Middle frontal gyrus (tissue), 1 donor: Measurements from ENCODE around the gene FXN.
"Not testable (repeated sequence)": the region's sequence is repeated elsewhere in the genome, so short reads cannot be mapped to it uniquely, and the experiment has no call there.

ENCODE experiments used
- DNase-seq: peaks from one replicate; pipeline ENCODE4 v3.0.0-alpha.2; 2015; ENCODE audit warnings: low spot score; ENCODE audit errors: extremely low spot score

FXN gene

DNA sequence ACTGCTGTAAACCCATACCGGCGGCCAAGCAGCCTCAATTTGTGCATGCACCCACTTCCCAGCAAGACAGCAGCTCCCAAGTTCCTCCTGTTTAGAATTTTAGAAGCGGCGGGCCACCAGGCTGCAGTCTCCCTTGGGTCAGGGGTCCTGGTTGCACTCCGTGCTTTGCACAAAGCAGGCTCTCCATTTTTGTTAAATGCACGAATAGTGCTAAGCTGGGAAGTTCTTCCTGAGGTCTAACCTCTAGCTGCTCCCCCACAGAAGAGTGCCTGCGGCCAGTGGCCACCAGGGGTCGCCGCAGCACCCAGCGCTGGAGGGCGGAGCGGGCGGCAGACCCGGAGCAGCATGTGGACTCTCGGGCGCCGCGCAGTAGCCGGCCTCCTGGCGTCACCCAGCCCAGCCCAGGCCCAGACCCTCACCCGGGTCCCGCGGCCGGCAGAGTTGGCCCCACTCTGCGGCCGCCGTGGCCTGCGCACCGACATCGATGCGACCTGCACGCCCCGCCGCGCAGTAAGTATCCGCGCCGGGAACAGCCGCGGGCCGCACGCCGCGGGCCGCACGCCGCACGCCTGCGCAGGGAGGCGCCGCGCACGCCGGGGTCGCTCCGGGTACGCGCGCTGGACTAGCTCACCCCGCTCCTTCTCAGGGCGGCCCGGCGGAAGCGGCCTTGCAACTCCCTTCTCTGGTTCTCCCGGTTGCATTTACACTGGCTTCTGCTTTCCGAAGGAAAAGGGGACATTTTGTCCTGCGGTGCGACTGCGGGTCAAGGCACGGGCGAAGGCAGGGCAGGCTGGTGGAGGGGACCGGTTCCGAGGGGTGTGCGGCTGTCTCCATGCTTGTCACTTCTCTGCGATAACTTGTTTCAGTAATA lies at the start of gene FXN:
Gene FXN (plus strand): TSS at position 315 of the 871 bp plus-strand sequence. CDS start 31 bp downstream, at position 346.
- peak; percentile 47 for DNase-seq

- not testable (repeated sequence) for DNase-seq
Observed at GRCh38 chr9:68986949-68987348, 48.6 kb upstream of the FXN start.

DNA sequence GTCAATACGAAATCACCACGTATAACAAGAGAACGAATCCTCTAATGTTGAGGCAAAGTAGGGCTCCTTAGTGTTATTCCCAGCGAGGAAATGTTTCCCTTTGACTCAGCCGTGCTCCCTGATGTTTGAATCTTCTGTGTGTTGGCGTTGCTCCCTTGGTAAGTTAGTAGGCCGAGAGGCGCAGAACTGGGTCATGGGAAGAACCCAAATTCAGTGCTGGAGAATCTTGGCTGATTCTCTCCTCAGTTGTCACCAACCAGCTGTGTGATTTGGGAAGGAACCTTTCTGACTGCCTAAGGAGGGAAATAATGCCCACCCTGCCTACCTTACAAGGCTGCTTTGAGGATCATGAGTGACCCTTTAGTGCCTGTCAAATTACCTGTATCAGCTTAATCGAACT lies 44.1 kb upstream of the FXN start:
- DNase-seq: no peak

DNA sequence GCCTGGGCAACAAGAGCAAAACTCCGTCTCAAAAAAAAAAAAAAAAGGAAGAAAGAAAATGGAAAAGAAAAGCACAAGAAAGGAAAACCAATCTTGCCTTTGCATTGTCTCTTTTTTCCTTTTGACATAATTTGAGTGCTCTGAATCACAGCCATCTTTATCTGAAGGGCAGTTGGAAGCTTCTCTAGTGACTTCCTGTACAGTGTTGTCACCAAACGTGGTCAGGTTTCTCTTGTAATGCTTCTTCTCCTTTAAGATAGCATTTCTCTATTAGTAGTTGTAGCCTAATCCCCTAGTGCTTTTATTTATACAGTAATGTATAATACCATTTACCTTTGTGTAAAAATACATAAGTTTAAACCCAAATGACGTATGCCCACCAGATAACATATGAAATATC lies 39.8 kb upstream of the FXN start:
- DNase-seq: no peak

GRCh38 chr9:68996462-68996861 lies 39.1 kb upstream of the FXN start:
- DNase-seq: no peak

- no peak for DNase-seq
Observed at GRCh38 chr9:68997666-68998065, 37.9 kb upstream of the FXN start.

- no peak for DNase-seq
Observed at GRCh38 chr9:68998385-68998784, 37.2 kb upstream of the FXN start.

- DNase-seq: no peak
Observed at GRCh38 chr9:68998812-68999211, 36.7 kb upstream of the FXN start.

- peak; percentile 76 for DNase-seq
Observed at GRCh38 chr9:68999393-69000105, 36.0 kb upstream of the FXN start.

GRCh38 chr9:69001921-69002320 lies 33.6 kb upstream of the FXN start:
- no peak for DNase-seq

GRCh38 chr9:69003051-69003450 lies 32.5 kb upstream of the FXN start:
- DNase-seq: no peak

DNA sequence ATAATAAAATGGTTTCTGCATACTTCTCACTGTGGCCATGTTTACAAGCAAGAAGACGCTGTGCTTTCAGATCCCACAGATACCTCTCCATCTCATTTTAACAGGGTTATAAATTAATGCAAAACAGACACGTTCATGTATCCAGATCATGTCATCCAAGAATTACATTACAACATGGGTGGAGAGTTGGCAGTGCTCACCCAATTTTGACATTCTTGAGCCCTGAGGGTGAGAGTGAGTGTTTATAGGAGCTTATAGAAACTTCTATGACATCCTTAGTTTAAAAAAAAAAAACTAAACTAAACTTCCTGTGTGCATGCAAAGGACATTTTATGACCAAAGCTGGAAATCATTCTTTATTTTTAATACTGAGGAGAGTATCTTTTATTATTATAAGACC lies 30.7 kb upstream of the FXN start:
- no peak for DNase-seq

- no peak for DNase-seq
Observed at GRCh38 chr9:69009708-69010107, 25.8 kb upstream of the FXN start.

DNA sequence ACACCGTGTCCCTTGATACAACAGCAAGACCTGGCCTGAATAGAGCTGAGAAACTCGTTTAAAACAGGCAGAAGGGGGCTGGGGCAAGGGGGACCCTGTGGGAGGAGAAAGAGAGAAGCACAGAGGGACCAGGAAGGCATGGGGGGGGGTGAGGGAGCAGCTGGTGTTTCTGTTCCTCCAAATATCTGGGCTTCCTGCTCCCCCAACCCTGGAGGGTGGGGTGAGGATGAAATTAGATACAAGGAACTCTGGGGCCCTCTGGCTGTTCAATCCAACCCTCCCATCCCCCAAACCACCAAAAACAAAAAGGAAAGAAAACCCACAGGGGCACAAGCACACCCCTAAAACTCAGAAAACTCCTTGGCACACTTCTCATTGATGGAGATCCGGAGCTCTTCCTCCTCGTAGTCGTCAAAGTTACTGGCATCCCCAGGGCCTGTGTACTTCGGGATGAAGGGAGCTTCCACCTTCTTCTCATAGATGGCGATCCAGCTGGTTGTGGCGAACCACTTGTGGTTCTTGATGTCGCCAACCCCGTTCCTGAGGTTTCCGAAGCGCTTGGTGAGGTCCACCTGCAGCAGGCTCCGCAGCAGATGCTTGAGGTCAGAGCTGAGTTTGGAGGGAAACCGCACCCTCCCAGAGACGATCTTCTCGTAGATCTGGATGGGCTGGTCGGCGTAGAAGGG lies 22.7 kb upstream of the FXN start:
- no peak for DNase-seq

DNA sequence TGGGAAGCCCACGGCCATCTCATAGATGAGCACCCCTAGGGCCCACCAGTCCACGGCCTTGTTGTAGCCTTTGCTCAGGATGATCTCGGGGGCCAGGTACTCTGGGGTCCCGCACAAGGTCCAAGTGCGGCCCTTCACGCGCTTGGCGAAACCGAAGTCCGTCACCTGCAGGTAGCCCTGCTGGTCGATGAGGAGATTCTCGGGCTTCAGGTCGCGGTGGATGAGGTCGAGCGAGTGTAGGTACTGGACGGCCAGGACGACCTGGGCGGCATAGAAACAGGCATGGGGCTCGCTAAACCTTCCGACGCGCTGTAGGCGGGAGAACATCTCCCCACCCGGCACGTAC lies 22.2 kb upstream of the FXN start:
- DNase-seq: no peak

DNA sequence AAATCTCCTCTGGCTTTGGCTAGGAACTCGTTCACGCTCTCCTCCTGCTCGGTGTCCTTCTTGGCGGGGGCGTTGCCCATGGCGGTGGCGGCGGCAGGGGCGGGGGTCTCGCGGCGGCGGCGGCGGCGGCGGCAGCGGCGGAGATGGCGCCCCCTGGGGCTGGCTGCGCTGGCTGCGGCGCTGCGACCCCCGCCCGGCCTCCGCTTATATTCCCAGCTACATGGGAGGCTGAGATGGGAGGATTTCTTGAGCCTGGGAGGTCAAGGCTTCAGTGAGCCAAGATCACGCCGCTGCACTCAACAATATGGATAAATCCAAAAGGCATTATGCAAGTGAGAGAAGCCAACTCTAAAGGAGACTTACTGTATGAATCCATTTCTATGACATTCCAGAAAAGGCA lies 21.5 kb upstream of the FXN start, which contains the start of gene PRKACG:
Gene PRKACG (minus strand): TSS at position 101 of the 400 bp plus-strand sequence. CDS start 21 bp downstream, at position 80.
- no peak for DNase-seq

DNA sequence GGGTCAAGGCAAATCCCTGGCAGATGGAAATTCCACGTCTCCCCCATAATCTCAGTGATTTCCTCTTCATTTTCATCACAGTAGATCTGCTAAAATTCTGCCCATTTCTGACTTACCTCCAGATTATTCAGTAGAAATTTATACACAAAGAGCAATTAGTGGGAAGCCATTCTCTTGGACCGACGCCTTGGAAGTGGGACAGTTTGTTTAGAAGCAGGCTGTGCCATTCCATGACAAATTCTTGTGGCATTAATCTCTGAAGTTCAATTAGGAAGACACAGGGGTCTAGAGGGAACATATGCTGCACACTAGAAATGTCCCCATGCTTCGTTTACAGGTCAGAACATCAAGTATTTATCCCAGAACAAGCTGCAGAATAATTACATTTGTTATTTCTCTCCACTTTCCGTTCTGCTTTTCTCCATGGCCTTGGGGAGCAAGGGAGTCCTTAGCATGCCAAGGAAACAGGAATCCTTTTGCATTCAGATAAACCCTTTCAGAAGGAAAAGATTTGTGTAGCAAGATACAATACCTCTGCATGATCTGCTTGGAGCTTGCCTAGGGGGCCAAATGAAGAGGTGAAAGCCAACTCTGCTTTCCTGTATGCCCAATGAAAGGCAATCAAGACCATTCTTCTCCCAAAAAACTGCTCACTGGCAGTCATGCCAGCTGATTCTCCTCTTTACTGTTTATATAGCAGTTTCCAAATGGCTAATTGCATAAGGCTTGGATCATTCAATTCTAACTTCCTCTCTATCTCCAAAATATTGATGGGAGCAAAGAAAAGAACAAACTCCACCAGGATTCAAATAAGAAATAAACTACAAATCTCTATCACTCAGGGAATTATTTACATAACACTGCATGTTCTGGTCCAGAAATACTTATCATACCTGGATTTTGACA lies 19.1 kb upstream of the FXN start:
- no peak for DNase-seq

GRCh38 chr9:69018737-69019136 lies 16.8 kb upstream of the FXN start:
- DNase-seq: no peak

DNA sequence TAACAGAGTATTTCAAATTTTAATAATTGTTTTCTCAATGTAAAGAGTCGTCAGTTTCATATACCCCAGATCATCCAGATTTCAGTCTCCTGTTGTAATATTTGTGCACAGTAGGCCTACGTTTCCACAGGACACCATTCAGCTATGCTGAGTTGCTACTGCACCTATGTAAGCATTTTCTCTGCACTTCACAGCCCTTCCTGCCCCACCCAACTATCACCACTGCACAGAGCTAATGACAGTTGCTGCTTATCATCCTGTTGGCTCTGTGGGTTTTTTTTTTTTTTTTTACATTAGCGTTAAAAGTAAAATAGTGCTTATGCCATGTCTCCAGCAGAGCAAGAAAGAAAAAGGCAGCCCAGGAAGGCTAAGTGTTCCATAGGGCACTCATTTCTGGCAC lies 15.7 kb upstream of the FXN start:
- DNase-seq: no peak

DNA sequence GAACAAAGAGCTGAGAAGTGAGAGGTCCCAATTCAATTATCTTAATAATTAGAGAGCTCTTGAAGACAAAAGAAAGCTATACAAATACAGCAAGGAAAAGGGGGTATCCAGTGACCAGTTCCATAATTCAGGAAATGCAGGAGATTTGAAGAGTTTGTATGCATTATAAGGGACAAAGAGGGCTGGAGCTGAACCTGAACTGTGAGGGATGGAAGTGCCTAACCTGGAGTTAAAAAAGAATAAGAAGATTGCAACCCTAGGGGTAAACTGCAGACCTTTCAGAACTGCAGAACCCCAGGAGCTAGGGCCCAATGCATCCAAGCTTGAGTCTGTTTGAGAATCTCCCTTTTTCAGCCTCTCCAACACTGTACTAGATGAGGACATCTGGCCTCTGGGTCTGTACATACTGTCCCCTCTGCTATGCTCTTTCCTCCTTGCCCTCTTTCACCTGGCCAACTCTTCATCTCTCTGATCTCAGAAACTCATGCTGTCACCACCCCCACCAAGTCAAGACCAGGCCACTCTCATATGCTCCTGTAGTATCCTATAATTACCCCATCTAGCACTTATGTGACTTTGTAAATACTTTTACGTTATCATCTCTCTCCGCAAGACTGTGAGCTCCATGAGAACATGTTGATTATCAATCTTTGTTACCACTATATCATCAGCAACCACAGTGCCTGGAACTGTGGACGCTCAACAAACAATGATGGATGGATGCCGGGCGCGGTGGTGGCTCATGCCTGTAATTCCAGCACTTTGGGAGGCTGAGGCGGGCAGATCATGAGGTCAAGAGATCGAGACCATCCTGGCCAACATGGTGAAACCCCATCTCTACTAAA lies 15.0 kb upstream of the FXN start:
- no peak for DNase-seq
